Measurements from ENCODE around the gene AUTS2.

DNA sequence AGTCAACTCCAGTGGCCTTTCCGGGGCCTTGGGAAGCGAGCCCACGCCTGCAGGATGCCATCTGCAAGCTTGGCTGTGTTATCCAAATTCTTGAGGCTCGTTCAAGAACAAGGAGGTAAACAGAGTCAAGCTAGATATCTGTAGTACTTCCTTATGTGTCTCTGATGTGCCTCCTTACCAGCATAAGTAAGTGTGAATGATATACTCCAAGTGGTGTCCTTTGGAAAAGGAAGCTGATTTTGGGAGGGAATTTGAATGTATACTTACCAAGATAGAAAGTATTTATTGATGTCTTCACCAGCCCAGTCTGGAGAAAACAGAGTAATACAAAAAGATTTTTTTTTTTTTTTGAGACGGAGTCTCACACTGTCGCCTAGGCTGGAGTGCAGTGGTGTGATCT lies 1161.4 kb downstream of the AUTS2 start:
- TF ChIP-seq POLR2A (IDR thresholded peaks at IDR 0.05), result no peak
- TF ChIP-seq, protein P1, sequence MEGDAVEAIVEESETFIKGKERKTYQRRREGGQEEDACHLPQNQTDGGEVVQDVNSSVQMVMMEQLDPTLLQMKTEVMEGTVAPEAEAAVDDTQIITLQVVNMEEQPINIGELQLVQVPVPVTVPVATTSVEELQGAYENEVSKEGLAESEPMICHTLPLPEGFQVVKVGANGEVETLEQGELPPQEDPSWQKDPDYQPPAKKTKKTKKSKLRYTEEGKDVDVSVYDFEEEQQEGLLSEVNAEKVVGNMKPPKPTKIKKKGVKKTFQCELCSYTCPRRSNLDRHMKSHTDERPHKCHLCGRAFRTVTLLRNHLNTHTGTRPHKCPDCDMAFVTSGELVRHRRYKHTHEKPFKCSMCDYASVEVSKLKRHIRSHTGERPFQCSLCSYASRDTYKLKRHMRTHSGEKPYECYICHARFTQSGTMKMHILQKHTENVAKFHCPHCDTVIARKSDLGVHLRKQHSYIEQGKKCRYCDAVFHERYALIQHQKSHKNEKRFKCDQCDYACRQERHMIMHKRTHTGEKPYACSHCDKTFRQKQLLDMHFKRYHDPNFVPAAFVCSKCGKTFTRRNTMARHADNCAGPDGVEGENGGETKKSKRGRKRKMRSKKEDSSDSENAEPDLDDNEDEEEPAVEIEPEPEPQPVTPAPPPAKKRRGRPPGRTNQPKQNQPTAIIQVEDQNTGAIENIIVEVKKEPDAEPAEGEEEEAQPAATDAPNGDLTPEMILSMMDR (IDR thresholded peaks at IDR 0.05), result no peak

Data from breast epithelium (tissue), 3 donors.